Stimulated activated CD8-positive, alpha-beta memory T cell treated with anti-CD3 and anti-CD28 coated beads, Interleukin-7, amount 100 ng/mL, for 1 hour (primary cell): ENCODE results near the gene AKIRIN2.
"Not testable (repeated sequence)": the region's sequence is repeated elsewhere in the genome, so short reads cannot be mapped to it uniquely, and the experiment has no call there.

Experiments
- DNase-seq, 2 donors: peaks; one replicate each; pipeline ENCODE4 v3.0.0-alpha.2; 2020; ENCODE audit warnings: low read depth in 2 of 2

Gene AKIRIN2

GRCh38 chr6:87687893-87688292, 14.1 kb downstream of the AKIRIN2 start:
- not testable (repeated sequence) for DNase-seq

GRCh38 chr6:87687296-87687695, 14.7 kb downstream of the AKIRIN2 start:
- no peak for DNase-seq

GRCh38 chr6:87686636-87687205, 15.3 kb downstream of the AKIRIN2 start:
- DNase-seq, result not testable (repeated sequence)

- DNase-seq, result no peak
These were observed 17.0 kb downstream of the AKIRIN2 start for GRCh38 chr6:87684895-87685654.

GRCh38 chr6:87683890-87684289, 18.1 kb downstream of the AKIRIN2 start:
- no peak for DNase-seq

GRCh38 chr6:87682310-87682709, 19.7 kb downstream of the AKIRIN2 start:
- DNase-seq, result no peak

GRCh38 chr6:87675004-87675681, 26.9 kb downstream of the AKIRIN2 start:
- DNase-seq, result no peak

- DNase-seq, result no peak
These were observed 27.7 kb downstream of the AKIRIN2 start for GRCh38 chr6:87674290-87674689.

GRCh38 chr6:87673237-87673636, 28.8 kb downstream of the AKIRIN2 start:
- no peak for DNase-seq

- DNase-seq, result no peak
These were observed 29.4 kb downstream of the AKIRIN2 start for GRCh38 chr6:87672641-87673040.

GRCh38 chr6:87671555-87672029, 30.4 kb downstream of the AKIRIN2 start:
- no peak for DNase-seq

GRCh38 chr6:87670707-87671106, 31.3 kb downstream of the AKIRIN2 start:
- no peak for DNase-seq

GRCh38 chr6:87669051-87669450, 33.0 kb downstream of the AKIRIN2 start:
- DNase-seq, result no peak

GRCh38 chr6:87668013-87668412, 34.0 kb downstream of the AKIRIN2 start:
- DNase-seq, result no peak

GRCh38 chr6:87667032-87667431, 35.0 kb downstream of the AKIRIN2 start:
- DNase-seq, result no peak

GRCh38 chr6:87664921-87665485, 37.0 kb downstream of the AKIRIN2 start:
- DNase-seq, result no peak

GRCh38 chr6:87663434-87663833, 38.6 kb downstream of the AKIRIN2 start:
- no peak for DNase-seq

GRCh38 chr6:87661503-87661902, 40.5 kb downstream of the AKIRIN2 start:
- no peak for DNase-seq

- DNase-seq, result no peak
These were observed 41.0 kb downstream of the AKIRIN2 start for GRCh38 chr6:87661016-87661415.

- no peak for DNase-seq
These were observed 41.7 kb downstream of the AKIRIN2 start for GRCh38 chr6:87660226-87660911.

- no peak for DNase-seq
These were observed 43.5 kb downstream of the AKIRIN2 start for GRCh38 chr6:87658516-87658915.

GRCh38 chr6:87656857-87657256, 45.2 kb downstream of the AKIRIN2 start:
- no peak for DNase-seq
